Choroid plexus epithelial cell (primary cell): ENCODE results near the gene CCDC60.

ENCODE experiments used
- DNase-seq: peaks from one replicate; pipeline ENCODE4 v3.0.0-alpha.2; 2010; ENCODE audit warnings: low read depth
- H3K4me3 ChIP-seq: 2 replicates; pipeline ENCODE4 v1.5.1; 2011; ENCODE audit warnings: low read depth, mild to moderate bottlenecking, control low read depth, low read length, moderate library complexity
- CTCF ChIP-seq: conservative IDR thresholded peaks from 2 replicates; pipeline ENCODE4 v1.5.1; 2011; ENCODE audit warnings: low read depth, mild to moderate bottlenecking, control low read depth, inconsistent platforms, low read length, moderate library complexity

CCDC60 gene

GRCh38 chr12:119412306-119412705, 77.8 kb downstream of the CCDC60 start:
- DNase-seq: no peak
- no peak overlapping the region for H3K4me3 ChIP-seq
- TF ChIP-seq CTCF: no peak

- TF ChIP-seq CTCF: peak; percentile 72
- no peak overlapping the region for H3K4me3 ChIP-seq
- DNase-seq: peak; percentile 70
Measured at GRCh38 chr12:119412811-119413794, 78.6 kb downstream of the CCDC60 start.

GRCh38 chr12:119415714-119416113, 81.2 kb downstream of the CCDC60 start:
- no peak for TF ChIP-seq CTCF

GRCh38 chr12:119417440-119417839, 82.9 kb downstream of the CCDC60 start:
- TF ChIP-seq CTCF: no peak
- no peak overlapping the region for H3K4me3 ChIP-seq
- DNase-seq: no peak

More at GRCh38 chr12:119415714-119416113, 81.2 kb downstream of the CCDC60 start:
- DNase-seq: no peak
- no peak overlapping the region for H3K4me3 ChIP-seq

GRCh38 chr12:119419381-119419780, 84.9 kb downstream of the CCDC60 start:
- no peak for DNase-seq
- TF ChIP-seq CTCF: no peak
- H3K4me3 ChIP-seq: no peak overlapping the region

- TF ChIP-seq CTCF: no peak
- no peak overlapping the region for H3K4me3 ChIP-seq
- no peak for DNase-seq
Measured at GRCh38 chr12:119423285-119423684, 88.8 kb downstream of the CCDC60 start.

- H3K4me3 ChIP-seq: no peak overlapping the region
- DNase-seq: no peak
- TF ChIP-seq CTCF: no peak
Measured at GRCh38 chr12:119425623-119426022, 91.1 kb downstream of the CCDC60 start.
